Muscle of arm (tissue), 12 donors: ENCODE data around the gene FRMD4A. TPM values are rescaled to one million over a fixed set of nuclear protein-coding genes. Genes with fewer than 3 reads are reported as not detected.
"Not testable (repeated sequence)": the region's sequence is repeated elsewhere in the genome, so short reads cannot be mapped to it uniquely, and the experiment has no call there.

Experiments
- DNase-seq: peaks from one replicate; pipeline ENCODE4 v3.0.0-alpha.2; 2013
- polyA plus RNA-seq, 12 donors: library from polyadenylated mRNA; unstranded; fragments of 120-200 nt; gene quantifications; one replicate each; pipeline ENCODE4 v1.2.1, GENCODE V29; 2013; ENCODE audit not compliant: insufficient read length in 12 of 12

FRMD4A gene
- polyA plus RNA-seq, 12 donors = 28.4 to 70.7 (median 37.0) TPM; not detected in 1

- DNase-seq = no peak
Observed at GRCh38 chr10:13987446-13987845, 343.3 kb downstream of the FRMD4A start.

GRCh38 chr10:13984647-13985155 lies 346.0 kb downstream of the FRMD4A start:
- no peak for DNase-seq

GRCh38 chr10:13983035-13983434 lies 347.7 kb downstream of the FRMD4A start:
- no peak for DNase-seq

- no peak for DNase-seq
Observed at GRCh38 chr10:13978533-13979115, 352.1 kb downstream of the FRMD4A start.

- no peak for DNase-seq
Observed at GRCh38 chr10:13977861-13978532, 352.7 kb downstream of the FRMD4A start.

- DNase-seq = peak; percentile 45
Observed at GRCh38 chr10:13973742-13974141, 357.0 kb downstream of the FRMD4A start.

GRCh38 chr10:13972609-13973008 lies 358.1 kb downstream of the FRMD4A start:
- DNase-seq = no peak

- DNase-seq = no peak
Observed at GRCh38 chr10:13971601-13972475, 358.9 kb downstream of the FRMD4A start.

- no peak for DNase-seq
Observed at GRCh38 chr10:13970957-13971353, 359.8 kb downstream of the FRMD4A start.

GRCh38 chr10:13970236-13970956 lies 360.3 kb downstream of the FRMD4A start:
- no peak for DNase-seq

GRCh38 chr10:13969792-13970140 lies 361.0 kb downstream of the FRMD4A start:
- no peak for DNase-seq

GRCh38 chr10:13969118-13969791 lies 361.5 kb downstream of the FRMD4A start:
- no peak for DNase-seq

- DNase-seq = no peak
Observed at GRCh38 chr10:13961853-13962252, 368.9 kb downstream of the FRMD4A start.

GRCh38 chr10:13961097-13961496 lies 369.6 kb downstream of the FRMD4A start:
- no peak for DNase-seq

- DNase-seq = no peak
Observed at GRCh38 chr10:13960603-13961002, 370.1 kb downstream of the FRMD4A start.

GRCh38 chr10:13959443-13960359 lies 371.0 kb downstream of the FRMD4A start:
- no peak for DNase-seq

GRCh38 chr10:13957856-13958255 lies 372.9 kb downstream of the FRMD4A start:
- DNase-seq = no peak

GRCh38 chr10:13956826-13957225 lies 373.9 kb downstream of the FRMD4A start:
- DNase-seq = peak; percentile 70

- no peak for DNase-seq
Observed at GRCh38 chr10:13955409-13956068, 375.2 kb downstream of the FRMD4A start.

- not testable (repeated sequence) for DNase-seq
Observed at GRCh38 chr10:13954195-13954594, 376.5 kb downstream of the FRMD4A start.
